ENCODE data around the gene TMUB2. TPM values are rescaled to one million over a fixed set of nuclear protein-coding genes. Genes with fewer than 3 reads are reported as not detected.
A peak's percentile ranks its signal among the peaks of the same experiment; 100 is the strongest.

The TMUB2 gene
- total and polyA plus RNA-seq, 2 of the 13 experiments (the other 11 are each of a cell fraction or from before 2014, with no cell fraction given), result 26.9 to 50.8 TPM

DNA sequence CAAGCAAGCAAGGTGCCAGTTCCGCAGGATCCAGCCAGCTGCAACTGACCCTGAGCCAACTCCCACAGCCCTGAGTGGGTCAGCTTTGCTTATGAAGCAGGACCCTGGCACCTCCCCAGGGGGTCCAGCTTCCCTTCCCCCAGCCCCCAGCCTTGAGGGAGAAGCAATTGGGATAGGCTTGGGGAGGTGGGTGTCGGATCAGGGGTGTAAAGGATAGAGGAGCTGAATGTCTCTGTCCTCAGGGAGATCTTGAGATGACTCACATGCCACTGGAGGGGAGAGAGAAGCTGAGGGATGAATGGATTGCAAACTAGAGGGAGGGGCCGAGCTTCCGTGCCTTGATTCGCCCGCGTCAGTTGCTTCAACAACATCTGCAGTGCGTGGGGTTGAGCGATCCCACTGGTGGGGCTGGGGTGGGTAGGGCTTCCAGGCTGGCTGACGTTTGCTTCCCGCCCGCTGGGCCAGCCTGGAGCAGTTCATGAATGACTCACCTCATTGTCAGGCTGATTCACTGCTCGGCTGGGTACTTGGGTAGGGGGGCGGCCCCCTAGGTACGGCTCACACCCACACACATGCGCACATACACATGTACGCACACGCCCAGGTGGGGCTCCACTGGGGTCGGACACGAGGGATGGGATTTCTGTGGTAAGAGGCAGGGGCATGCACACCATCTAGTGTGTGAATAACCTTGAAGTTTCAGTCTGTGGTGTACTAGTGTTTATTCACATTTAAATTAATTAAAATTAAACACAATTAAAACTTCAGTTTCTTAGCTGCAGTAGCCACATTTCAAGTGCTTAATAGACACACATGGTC lies 48.7 kb upstream of the TMUB2 start (continued):
- TF ChIP-seq, protein P1, sequence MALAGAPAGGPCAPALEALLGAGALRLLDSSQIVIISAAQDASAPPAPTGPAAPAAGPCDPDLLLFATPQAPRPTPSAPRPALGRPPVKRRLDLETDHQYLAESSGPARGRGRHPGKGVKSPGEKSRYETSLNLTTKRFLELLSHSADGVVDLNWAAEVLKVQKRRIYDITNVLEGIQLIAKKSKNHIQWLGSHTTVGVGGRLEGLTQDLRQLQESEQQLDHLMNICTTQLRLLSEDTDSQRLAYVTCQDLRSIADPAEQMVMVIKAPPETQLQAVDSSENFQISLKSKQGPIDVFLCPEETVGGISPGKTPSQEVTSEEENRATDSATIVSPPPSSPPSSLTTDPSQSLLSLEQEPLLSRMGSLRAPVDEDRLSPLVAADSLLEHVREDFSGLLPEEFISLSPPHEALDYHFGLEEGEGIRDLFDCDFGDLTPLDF (CRISPR knock-in tag; IDR thresholded peaks at IDR 0.05), result no peak
- TF ChIP-seq MBNL3 (CRISPR knock-in tag; conservative IDR thresholded peaks at IDR 0.05) (no peak), NCOA5 (CRISPR knock-in tag; IDR thresholded peaks at IDR 0.05) (no peak), HNF4G (IDR thresholded peaks at IDR 0.05; ENCODE audit: borderline replicate concordance, low read depth, low read length) (no peak), HNF4G (CRISPR knock-in tag; IDR thresholded peaks at IDR 0.05; ENCODE audit: borderline replicate concordance, low read depth) (no peak), ZBTB1 (CRISPR knock-in tag; IDR thresholded peaks at IDR 0.05; ENCODE audit: borderline replicate concordance) (no peak), ZNF724P (CRISPR knock-in tag; IDR thresholded peaks at IDR 0.05; ENCODE audit: borderline replicate concordance) (no peak; the same call in 1 of the 2 replicates)
- TF ChIP-seq, protein P2, sequence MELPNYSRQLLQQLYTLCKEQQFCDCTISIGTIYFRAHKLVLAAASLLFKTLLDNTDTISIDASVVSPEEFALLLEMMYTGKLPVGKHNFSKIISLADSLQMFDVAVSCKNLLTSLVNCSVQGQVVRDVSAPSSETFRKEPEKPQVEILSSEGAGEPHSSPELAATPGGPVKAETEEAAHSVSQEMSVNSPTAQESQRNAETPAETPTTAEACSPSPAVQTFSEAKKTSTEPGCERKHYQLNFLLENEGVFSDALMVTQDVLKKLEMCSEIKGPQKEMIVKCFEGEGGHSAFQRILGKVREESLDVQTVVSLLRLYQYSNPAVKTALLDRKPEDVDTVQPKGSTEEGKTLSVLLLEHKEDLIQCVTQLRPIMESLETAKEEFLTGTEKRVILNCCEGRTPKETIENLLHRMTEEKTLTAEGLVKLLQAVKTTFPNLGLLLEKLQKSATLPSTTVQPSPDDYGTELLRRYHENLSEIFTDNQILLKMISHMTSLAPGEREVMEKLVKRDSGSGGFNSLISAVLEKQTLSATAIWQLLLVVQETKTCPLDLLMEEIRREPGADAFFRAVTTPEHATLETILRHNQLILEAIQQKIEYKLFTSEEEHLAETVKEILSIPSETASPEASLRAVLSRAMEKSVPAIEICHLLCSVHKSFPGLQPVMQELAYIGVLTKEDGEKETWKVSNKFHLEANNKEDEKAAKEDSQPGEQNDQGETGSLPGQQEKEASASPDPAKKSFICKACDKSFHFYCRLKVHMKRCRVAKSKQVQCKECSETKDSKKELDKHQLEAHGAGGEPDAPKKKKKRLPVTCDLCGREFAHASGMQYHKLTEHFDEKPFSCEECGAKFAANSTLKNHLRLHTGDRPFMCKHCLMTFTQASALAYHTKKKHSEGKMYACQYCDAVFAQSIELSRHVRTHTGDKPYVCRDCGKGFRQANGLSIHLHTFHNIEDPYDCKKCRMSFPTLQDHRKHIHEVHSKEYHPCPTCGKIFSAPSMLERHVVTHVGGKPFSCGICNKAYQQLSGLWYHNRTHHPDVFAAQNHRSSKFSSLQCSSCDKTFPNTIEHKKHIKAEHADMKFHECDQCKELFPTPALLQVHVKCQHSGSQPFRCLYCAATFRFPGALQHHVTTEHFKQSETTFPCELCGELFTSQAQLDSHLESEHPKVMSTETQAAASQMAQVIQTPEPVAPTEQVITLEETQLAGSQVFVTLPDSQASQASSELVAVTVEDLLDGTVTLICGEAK (IDR thresholded peaks at IDR 0.05), result no peak
- TF ChIP-seq, protein P2 (CRISPR knock-in tag; IDR thresholded peaks at IDR 0.05), result peak; percentile 81
- TF ChIP-seq, protein P3, sequence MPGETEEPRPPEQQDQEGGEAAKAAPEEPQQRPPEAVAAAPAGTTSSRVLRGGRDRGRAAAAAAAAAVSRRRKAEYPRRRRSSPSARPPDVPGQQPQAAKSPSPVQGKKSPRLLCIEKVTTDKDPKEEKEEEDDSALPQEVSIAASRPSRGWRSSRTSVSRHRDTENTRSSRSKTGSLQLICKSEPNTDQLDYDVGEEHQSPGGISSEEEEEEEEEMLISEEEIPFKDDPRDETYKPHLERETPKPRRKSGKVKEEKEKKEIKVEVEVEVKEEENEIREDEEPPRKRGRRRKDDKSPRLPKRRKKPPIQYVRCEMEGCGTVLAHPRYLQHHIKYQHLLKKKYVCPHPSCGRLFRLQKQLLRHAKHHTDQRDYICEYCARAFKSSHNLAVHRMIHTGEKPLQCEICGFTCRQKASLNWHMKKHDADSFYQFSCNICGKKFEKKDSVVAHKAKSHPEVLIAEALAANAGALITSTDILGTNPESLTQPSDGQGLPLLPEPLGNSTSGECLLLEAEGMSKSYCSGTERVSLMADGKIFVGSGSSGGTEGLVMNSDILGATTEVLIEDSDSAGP (CRISPR knock-in tag; IDR thresholded peaks at IDR 0.05; ENCODE audit: borderline replicate concordance), result peak; percentile 81
- TF ChIP-seq, protein P4, sequence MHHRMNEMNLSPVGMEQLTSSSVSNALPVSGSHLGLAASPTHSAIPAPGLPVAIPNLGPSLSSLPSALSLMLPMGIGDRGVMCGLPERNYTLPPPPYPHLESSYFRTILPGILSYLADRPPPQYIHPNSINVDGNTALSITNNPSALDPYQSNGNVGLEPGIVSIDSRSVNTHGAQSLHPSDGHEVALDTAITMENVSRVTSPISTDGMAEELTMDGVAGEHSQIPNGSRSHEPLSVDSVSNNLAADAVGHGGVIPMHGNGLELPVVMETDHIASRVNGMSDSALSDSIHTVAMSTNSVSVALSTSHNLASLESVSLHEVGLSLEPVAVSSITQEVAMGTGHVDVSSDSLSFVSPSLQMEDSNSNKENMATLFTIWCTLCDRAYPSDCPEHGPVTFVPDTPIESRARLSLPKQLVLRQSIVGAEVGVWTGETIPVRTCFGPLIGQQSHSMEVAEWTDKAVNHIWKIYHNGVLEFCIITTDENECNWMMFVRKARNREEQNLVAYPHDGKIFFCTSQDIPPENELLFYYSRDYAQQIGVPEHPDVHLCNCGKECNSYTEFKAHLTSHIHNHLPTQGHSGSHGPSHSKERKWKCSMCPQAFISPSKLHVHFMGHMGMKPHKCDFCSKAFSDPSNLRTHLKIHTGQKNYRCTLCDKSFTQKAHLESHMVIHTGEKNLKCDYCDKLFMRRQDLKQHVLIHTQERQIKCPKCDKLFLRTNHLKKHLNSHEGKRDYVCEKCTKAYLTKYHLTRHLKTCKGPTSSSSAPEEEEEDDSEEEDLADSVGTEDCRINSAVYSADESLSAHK (CRISPR knock-in tag; IDR thresholded peaks at IDR 0.05; ENCODE audit: borderline replicate concordance), result no peak

Data from HepG2 (cell line).